SU-DHL-6 (cell line): Measurements from ENCODE around the gene PACC1.
"Not testable (repeated sequence)": the region's sequence is repeated elsewhere in the genome, so short reads cannot be mapped to it uniquely, and the experiment has no call there.

ENCODE experiments used
- CTCF ChIP-seq: fragments of 200-600 bp; sonication (generic); IDR thresholded peaks from one replicate; pipeline ENCODE4 v1.5.1; 2017; ENCODE audit warnings: antibody characterized with exemption, mild to moderate bottlenecking, low read length, moderate library complexity; ENCODE audit not compliant: insufficient read depth, poor library complexity, severe bottlenecking
- EZH2phosphoT487 ChIP-seq: fragments of 200-600 bp; sonication (generic), shearing (Covaris generic); conservative IDR thresholded peaks from 2 replicates; pipeline ENCODE4 v1.6.1; 2018; ENCODE audit warnings: mild to moderate bottlenecking, antibody characterized with exemption, low read length, moderate library complexity, mixed read lengths

GRCh38 chr1:212395678-212396437 is 18.8 kb downstream of the PACC1 start:
- not testable (repeated sequence) for TF ChIP-seq CTCF, EZH2phosphoT487
